OCI-LY1 (cell line): ENCODE results near the gene BBX.

Source experiments
- H2AFZ ChIP-seq: fragments of 200-600 bp; sonication (generic), shearing (Covaris generic); 2 replicates; pipeline ENCODE4 v1.6.0; 2014; ENCODE audit warnings: antibody characterized with exemption, mild to moderate bottlenecking, low read length
- H3F3A ChIP-seq: fragments of 200-600 bp; sonication (generic), shearing (Covaris generic); 2 replicates; pipeline ENCODE4 v1.6.0; 2014; ENCODE audit warnings: mild to moderate bottlenecking, antibody characterized with exemption, low read length, moderate library complexity; ENCODE audit not compliant: insufficient read depth
- H3K27ac ChIP-seq: fragments of 200-600 bp; sonication (generic); 2 replicates; pipeline ENCODE4 v1.5.1; 2014; ENCODE audit warnings: low read length, mixed run types, mild to moderate bottlenecking, low read depth; ENCODE audit not compliant: poor library complexity, severe bottlenecking
- H3K27me3 ChIP-seq: fragments of 200-600 bp; sonication (generic); 2 replicates; pipeline ENCODE4 v1.6.0; 2014; ENCODE audit warnings: antibody characterized with exemption, mild to moderate bottlenecking, low read length, moderate library complexity; ENCODE audit not compliant: insufficient read depth
- H3K36me3 ChIP-seq: fragments of 200-600 bp; sonication (generic); 2 replicates; pipeline ENCODE4 v1.6.1; 2014; ENCODE audit warnings: mild to moderate bottlenecking, antibody characterized with exemption, low read length, moderate library complexity, mixed read lengths; ENCODE audit not compliant: insufficient read depth
- H3K4me1 ChIP-seq: fragments of 200-600 bp; sonication (generic); 2 replicates; pipeline ENCODE4 v1.5.1; 2014; ENCODE audit warnings: mild to moderate bottlenecking, low read length, moderate library complexity; ENCODE audit not compliant: insufficient read depth, severe bottlenecking
- H3K4me2 ChIP-seq: fragments of 200-600 bp; sonication (generic), shearing (Covaris generic); 2 replicates; pipeline ENCODE4 v1.6.1; 2014; ENCODE audit warnings: low read length
- H3K4me3 ChIP-seq: fragments of 200-600 bp; sonication (generic); 2 replicates; pipeline ENCODE4 v1.5.1; 2014; ENCODE audit warnings: low read length, low read depth, mild to moderate bottlenecking, mixed read lengths; ENCODE audit not compliant: poor library complexity, severe bottlenecking
- H3K79me2 ChIP-seq: fragments of 200-600 bp; shearing (Covaris generic); 2 replicates; pipeline ENCODE4 v1.6.1; 2016; ENCODE audit warnings: mixed run types, low read length, mixed read lengths; ENCODE audit not compliant: insufficient read depth
- H3K9ac ChIP-seq: fragments of 200-600 bp; sonication (generic), shearing (Covaris generic); 2 replicates; pipeline ENCODE4 v1.6.1; 2014; ENCODE audit warnings: mild to moderate bottlenecking, low read length, mixed read lengths
- H3K9me2 ChIP-seq: fragments of 200-600 bp; sonication (generic), shearing (Covaris generic); 2 replicates; pipeline ENCODE4 v1.6.1; 2014; ENCODE audit warnings: low read depth, mild to moderate bottlenecking, low read length, mixed read lengths
- H3K9me3 ChIP-seq: fragments of 200-600 bp; shearing (Covaris generic); 2 replicates; pipeline ENCODE4 v1.6.1; 2014; ENCODE audit warnings: low read length, mixed read lengths
- H4K20me1 ChIP-seq: fragments of 200-600 bp; sonication (generic), shearing (Covaris generic); 2 replicates; pipeline ENCODE4 v1.6.0; 2016; ENCODE audit warnings: mild to moderate bottlenecking, low read length; ENCODE audit not compliant: insufficient read depth
- EZH2 ChIP-seq: fragments of 200-600 bp; sonication (generic), shearing (Covaris generic); IDR thresholded peaks from 2 replicates; pipeline ENCODE4 v1.8.0; 2017; ENCODE audit warnings: borderline replicate concordance, mixed run types, mild to moderate bottlenecking, antibody characterized with exemption, low read length, moderate library complexity, mixed read lengths
- TF ChIP-seq, protein P1 (sequence below): fragments of 200-600 bp; sonication (generic), shearing (Covaris generic); IDR thresholded peaks from 2 replicates; pipeline ENCODE4 v1.5.1; 2017; ENCODE audit warnings: mild to moderate bottlenecking, antibody characterized with exemption, low read length, moderate library complexity, mixed read lengths

Gene BBX

DNA sequence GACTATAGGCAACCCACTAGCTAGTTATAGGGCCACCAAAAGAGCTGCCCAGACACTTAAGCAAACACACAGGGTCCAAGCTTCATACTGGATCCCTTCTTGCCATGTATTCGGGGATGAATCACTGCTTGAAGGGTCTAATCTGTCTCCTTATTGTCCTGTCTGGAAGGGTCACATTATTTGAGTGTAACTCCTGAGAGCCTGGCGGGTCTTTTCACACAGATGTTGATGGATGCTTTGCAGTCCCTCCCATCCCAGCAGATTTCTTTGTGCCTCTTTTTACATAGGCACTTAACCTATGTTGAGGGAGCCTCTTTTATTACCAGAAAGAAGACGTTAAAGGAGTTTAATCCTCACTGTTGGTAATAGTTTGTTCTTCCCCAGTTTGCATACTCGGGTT is 56.6 kb downstream of the BBX start:
- Histone ChIP-seq H3F3A (no peaks in the 10 kb centered on the region), H3K27me3 (no peaks in the 10 kb centered on the region), H3K4me2 (no peak overlapping the region), H3K9me2 (no peaks in the 10 kb centered on the region), H3K9ac (no peak overlapping the region), H3K4me3 (no peak overlapping the region), H4K20me1 (no peaks in the 10 kb centered on the region), H3K79me2 (0 out of 2 replicates have a peak, but pooled peaks cover 2% of the 10 kb centered on the region), H3K9me3 (no peaks in the 10 kb centered on the region), H2AFZ (no peak overlapping the region), H3K27ac (no peak overlapping the region), H3K36me3 (no peaks in the 10 kb centered on the region), H3K4me1 (peaks cover 6% of the 10 kb centered on the region)
- no peak for TF ChIP-seq EZH2
- TF ChIP-seq, protein P1, sequence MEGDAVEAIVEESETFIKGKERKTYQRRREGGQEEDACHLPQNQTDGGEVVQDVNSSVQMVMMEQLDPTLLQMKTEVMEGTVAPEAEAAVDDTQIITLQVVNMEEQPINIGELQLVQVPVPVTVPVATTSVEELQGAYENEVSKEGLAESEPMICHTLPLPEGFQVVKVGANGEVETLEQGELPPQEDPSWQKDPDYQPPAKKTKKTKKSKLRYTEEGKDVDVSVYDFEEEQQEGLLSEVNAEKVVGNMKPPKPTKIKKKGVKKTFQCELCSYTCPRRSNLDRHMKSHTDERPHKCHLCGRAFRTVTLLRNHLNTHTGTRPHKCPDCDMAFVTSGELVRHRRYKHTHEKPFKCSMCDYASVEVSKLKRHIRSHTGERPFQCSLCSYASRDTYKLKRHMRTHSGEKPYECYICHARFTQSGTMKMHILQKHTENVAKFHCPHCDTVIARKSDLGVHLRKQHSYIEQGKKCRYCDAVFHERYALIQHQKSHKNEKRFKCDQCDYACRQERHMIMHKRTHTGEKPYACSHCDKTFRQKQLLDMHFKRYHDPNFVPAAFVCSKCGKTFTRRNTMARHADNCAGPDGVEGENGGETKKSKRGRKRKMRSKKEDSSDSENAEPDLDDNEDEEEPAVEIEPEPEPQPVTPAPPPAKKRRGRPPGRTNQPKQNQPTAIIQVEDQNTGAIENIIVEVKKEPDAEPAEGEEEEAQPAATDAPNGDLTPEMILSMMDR, result no peak

DNA sequence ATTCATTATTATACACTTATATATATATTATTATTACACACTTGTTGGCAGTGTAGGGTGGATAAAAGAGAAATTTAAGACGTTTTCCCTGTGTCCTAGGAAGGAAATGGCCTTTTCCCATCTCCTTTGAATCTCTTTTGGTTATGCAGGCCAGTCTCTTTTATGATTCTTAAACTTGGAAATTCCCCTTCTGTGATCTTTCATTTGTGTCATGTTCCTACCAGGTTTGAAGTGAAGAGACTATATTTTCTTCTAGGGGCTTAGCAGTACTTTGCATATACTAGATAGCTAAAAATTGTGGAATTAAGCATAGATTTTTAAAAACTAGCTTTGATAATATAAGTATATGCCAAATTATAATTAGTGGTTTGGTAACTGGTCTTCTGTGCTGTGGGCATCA is 58.5 kb downstream of the BBX start:
- H3K4me2 ChIP-seq, result no peak overlapping the region
- H3F3A ChIP-seq, result no peaks in the 10 kb centered on the region
- H3K79me2 ChIP-seq, result 0 out of 2 replicates have a peak, but pooled peaks cover 2% of the 10 kb centered on the region

DNA sequence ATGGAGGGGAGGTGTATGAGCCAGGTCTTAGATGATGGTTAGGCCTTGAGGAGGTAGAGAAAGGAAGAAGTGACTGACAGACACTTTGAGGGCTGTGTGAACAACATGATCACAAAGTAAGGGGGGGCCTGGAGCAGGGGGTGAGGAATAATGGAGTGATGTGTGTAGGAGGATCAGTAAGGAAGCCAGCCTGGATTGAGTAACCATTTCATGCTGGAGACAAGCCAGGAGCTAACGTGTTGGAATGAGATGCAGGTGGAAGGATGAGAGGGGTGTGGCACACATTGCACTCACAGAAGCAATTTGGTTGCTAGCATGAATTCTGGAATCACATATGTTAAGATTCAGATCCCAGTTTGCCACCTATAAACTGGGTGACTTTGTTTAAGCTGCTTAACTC is 65.5 kb downstream of the BBX start:
- Histone ChIP-seq H3K9me2 (no peaks in the 10 kb centered on the region), H3K27me3 (no peaks in the 10 kb centered on the region), H3F3A (no peaks in the 10 kb centered on the region), H3K9ac (no peak overlapping the region), H3K4me2 (no peak overlapping the region), H2AFZ (no peak overlapping the region), H3K36me3 (no peaks in the 10 kb centered on the region), H3K4me1 (peaks cover 9% of the 10 kb centered on the region), H3K79me2 (0 out of 2 replicates have a peak, but pooled peaks cover under 1% of the 10 kb centered on the region), H3K4me3 (no peak overlapping the region), H3K27ac (no peak overlapping the region), H4K20me1 (no peaks in the 10 kb centered on the region), H3K9me3 (no peaks in the 10 kb centered on the region)
- TF ChIP-seq, protein P1, result no peak
- TF ChIP-seq EZH2, result no peak

More for the DNA sequence above, 58.5 kb downstream of the BBX start:
- no peak for TF ChIP-seq EZH2
- TF ChIP-seq, protein P1, result no peak
- peaks cover 6% of the 10 kb centered on the region for H3K4me1 ChIP-seq
- no peak overlapping the region for H3K27ac ChIP-seq
- no peak overlapping the region for H3K4me3 ChIP-seq
- H3K9me3 ChIP-seq, result no peaks in the 10 kb centered on the region
- H3K27me3 ChIP-seq, result no peaks in the 10 kb centered on the region
- no peaks in the 10 kb centered on the region for H4K20me1 ChIP-seq
- no peak overlapping the region for H3K9ac ChIP-seq
- H3K9me2 ChIP-seq, result no peaks in the 10 kb centered on the region
- no peaks in the 10 kb centered on the region for H3K36me3 ChIP-seq
- H2AFZ ChIP-seq, result no peak overlapping the region
